ENCODE results near the gene PDE8A. TPM values are rescaled to one million over a fixed set of nuclear protein-coding genes. Genes with fewer than 3 reads are reported as not detected.

The PDE8A gene
- total and polyA plus RNA-seq, 2 of the 13 experiments (the other 11 are each of a cell fraction or from before 2014, with no cell fraction given) = 26.3 to 48.5 TPM

- WGBS (ENCODE audit: low lambda C conversion rate) = 86% methylated on average over 1 of the region's 1 CpG
- Histone ChIP-seq H3K4me1 (ENCODE audit: insufficient read depth, low read length) (peaks cover 42% of the 10 kb centered on the region), H3K9me3 (ENCODE audit: low read length) (no peaks in the 10 kb centered on the region), H3K36me3 (replicated peaks in 1 of 2; ENCODE audit: control insufficient read depth in 1 of 2, insufficient read depth in 2 of 2, low read length in 2 of 2) (no peaks in the 10 kb centered on the region; a peak in 1 of 5 replicates), H2AFZ (ENCODE audit: low read length) (no peak overlapping the region), H3K4me3 (replicated peaks in 1 of 3; ENCODE audit: insufficient read depth in 1 of 3, low read depth in 2 of 3, low read length in 3 of 3) (no peak overlapping the region), H3K9ac (ENCODE audit: insufficient read depth, low read depth, low read length) (no peak overlapping the region), H3K27ac (ENCODE audit: extremely low read length, insufficient read depth, low read length) (no peak overlapping the region), H3K27me3 (ENCODE audit: control insufficient read depth in 1 of 2, insufficient read depth in 2 of 2, low read length in 2 of 2) (no peaks in the 10 kb centered on the region), H3K79me2 (ENCODE audit: insufficient read depth, low read length) (peaks cover 85% of the 10 kb centered on the region), H3K4me2 (ENCODE audit: low read depth, low read length) (no peak overlapping the region), H4K20me1 (ENCODE audit: insufficient read depth, low read length) (peaks cover 15% of the 10 kb centered on the region)
- ChIA-PET POLR2A (no interaction called here), CTCF (ENCODE audit: low intra/inter-chr PET ratio, low total read pairs) (no interaction called here)
- in situ Hi-C loops (cut with HindIII; ENCODE audit: extremely low pct_ligation_motif_present, low pct_unique_long_range_greater_than_20kb) (no loop called here), intact Hi-C loops (cut with micrococcal nuclease; ENCODE audit: unreplicated experiment) (no loop called here)
- BruUV-seq (replicated peaks) = no TSS peak
- FAIRE-seq (no peak), ATAC-seq (no peak), DNase-seq (ENCODE audit: low spot score) (no peak)
- TF ChIP-seq, protein P1, sequence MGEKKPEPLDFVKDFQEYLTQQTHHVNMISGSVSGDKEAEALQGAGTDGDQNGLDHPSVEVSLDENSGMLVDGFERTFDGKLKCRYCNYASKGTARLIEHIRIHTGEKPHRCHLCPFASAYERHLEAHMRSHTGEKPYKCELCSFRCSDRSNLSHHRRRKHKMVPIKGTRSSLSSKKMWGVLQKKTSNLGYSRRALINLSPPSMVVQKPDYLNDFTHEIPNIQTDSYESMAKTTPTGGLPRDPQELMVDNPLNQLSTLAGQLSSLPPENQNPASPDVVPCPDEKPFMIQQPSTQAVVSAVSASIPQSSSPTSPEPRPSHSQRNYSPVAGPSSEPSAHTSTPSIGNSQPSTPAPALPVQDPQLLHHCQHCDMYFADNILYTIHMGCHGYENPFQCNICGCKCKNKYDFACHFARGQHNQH (CRISPR knock-in tag; IDR thresholded peaks at IDR 0.05) = no peak
- TF ChIP-seq, protein P2, sequence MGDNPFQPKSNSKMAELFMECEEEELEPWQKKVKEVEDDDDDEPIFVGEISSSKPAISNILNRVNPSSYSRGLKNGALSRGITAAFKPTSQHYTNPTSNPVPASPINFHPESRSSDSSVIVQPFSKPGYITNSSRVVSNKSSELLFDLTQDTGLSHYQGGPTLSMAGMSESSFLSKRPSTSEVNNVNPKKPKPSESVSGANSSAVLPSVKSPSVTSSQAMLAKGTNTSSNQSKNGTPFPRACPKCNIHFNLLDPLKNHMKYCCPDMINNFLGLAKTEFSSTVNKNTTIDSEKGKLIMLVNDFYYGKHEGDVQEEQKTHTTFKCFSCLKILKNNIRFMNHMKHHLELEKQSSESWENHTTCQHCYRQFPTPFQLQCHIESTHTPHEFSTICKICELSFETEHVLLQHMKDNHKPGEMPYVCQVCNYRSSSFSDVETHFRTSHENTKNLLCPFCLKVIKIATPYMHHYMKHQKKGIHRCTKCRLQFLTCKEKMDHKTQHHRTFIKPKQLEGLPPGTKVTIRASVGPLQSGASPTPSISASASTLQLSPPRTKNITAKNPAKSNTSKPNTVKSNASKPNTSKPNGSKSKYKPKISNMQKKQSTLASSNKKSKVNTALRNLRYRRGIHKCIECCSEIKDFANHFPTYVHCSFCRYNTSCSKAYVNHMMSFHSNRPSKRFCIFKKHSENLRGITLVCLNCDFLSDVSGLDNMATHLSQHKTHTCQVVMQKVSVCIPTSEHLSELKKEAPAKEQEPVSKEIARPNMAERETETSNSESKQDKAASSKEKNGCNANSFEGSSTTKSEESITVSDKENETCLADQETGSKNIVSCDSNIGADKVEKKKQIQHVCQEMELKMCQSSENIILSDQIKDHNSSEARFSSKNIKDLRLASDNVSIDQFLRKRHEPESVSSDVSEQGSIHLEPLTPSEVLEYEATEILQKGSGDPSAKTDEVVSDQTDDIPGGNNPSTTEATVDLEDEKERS (CRISPR knock-in tag; IDR thresholded peaks at IDR 0.05) = no peak
- TF ChIP-seq ZNF138 (CRISPR knock-in tag; IDR thresholded peaks at IDR 0.05; ENCODE audit: low read depth) = no peak
- no peak for TF ChIP-seq ONECUT2 (CRISPR knock-in tag; IDR thresholded peaks at IDR 0.05)
- TF ChIP-seq, protein P3, sequence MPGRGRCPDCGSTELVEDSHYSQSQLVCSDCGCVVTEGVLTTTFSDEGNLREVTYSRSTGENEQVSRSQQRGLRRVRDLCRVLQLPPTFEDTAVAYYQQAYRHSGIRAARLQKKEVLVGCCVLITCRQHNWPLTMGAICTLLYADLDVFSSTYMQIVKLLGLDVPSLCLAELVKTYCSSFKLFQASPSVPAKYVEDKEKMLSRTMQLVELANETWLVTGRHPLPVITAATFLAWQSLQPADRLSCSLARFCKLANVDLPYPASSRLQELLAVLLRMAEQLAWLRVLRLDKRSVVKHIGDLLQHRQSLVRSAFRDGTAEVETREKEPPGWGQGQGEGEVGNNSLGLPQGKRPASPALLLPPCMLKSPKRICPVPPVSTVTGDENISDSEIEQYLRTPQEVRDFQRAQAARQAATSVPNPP (CRISPR knock-in tag; IDR thresholded peaks at IDR 0.05) = no peak
- no peak for TF ChIP-seq CC2D1A (CRISPR knock-in tag; IDR thresholded peaks at IDR 0.05)
- TF ChIP-seq ZNF652 (CRISPR knock-in tag; IDR thresholded peaks at IDR 0.05; ENCODE audit: borderline replicate concordance, low read depth) = no peak
- no peak for TF ChIP-seq ZNF34 (CRISPR knock-in tag; IDR thresholded peaks at IDR 0.05; ENCODE audit: borderline replicate concordance)
- TF ChIP-seq, protein P4, sequence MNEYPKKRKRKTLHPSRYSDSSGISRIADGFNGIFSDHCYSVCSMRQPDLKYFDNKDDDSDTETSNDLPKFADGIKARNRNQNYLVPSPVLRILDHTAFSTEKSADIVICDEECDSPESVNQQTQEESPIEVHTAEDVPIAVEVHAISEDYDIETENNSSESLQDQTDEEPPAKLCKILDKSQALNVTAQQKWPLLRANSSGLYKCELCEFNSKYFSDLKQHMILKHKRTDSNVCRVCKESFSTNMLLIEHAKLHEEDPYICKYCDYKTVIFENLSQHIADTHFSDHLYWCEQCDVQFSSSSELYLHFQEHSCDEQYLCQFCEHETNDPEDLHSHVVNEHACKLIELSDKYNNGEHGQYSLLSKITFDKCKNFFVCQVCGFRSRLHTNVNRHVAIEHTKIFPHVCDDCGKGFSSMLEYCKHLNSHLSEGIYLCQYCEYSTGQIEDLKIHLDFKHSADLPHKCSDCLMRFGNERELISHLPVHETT (CRISPR knock-in tag; conservative IDR thresholded peaks at IDR 0.05) = no peak
- no peak for TF ChIP-seq KLF9 (CRISPR knock-in tag; IDR thresholded peaks at IDR 0.05; ENCODE audit: low read depth)
- TF ChIP-seq ELF3 (CRISPR knock-in tag; IDR thresholded peaks at IDR 0.05) = no peak
- no peak for TF ChIP-seq ZNF251 (CRISPR knock-in tag; IDR thresholded peaks at IDR 0.05)
- TF ChIP-seq, protein P5, sequence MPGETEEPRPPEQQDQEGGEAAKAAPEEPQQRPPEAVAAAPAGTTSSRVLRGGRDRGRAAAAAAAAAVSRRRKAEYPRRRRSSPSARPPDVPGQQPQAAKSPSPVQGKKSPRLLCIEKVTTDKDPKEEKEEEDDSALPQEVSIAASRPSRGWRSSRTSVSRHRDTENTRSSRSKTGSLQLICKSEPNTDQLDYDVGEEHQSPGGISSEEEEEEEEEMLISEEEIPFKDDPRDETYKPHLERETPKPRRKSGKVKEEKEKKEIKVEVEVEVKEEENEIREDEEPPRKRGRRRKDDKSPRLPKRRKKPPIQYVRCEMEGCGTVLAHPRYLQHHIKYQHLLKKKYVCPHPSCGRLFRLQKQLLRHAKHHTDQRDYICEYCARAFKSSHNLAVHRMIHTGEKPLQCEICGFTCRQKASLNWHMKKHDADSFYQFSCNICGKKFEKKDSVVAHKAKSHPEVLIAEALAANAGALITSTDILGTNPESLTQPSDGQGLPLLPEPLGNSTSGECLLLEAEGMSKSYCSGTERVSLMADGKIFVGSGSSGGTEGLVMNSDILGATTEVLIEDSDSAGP (CRISPR knock-in tag; IDR thresholded peaks at IDR 0.05; ENCODE audit: borderline replicate concordance) = no peak
- TF ChIP-seq ZNF556 (CRISPR knock-in tag; IDR thresholded peaks at IDR 0.05; ENCODE audit: borderline replicate concordance) = no peak
These were observed 14.4 kb downstream of the PDE8A start for GRCh38 chr15:84996055-84996454.
